ENCODE measurements around the gene PIK3R4. TPM values are rescaled to one million over a fixed set of nuclear protein-coding genes. Genes with fewer than 3 reads are reported as not detected.

PIK3R4 gene
- total RNA-seq, 1 donor from 2014 or later: 34.2 TPM

GRCh38 chr3:130644628-130645253 lies 101.9 kb downstream of the PIK3R4 start:
- TF ChIP-seq, protein P1, sequence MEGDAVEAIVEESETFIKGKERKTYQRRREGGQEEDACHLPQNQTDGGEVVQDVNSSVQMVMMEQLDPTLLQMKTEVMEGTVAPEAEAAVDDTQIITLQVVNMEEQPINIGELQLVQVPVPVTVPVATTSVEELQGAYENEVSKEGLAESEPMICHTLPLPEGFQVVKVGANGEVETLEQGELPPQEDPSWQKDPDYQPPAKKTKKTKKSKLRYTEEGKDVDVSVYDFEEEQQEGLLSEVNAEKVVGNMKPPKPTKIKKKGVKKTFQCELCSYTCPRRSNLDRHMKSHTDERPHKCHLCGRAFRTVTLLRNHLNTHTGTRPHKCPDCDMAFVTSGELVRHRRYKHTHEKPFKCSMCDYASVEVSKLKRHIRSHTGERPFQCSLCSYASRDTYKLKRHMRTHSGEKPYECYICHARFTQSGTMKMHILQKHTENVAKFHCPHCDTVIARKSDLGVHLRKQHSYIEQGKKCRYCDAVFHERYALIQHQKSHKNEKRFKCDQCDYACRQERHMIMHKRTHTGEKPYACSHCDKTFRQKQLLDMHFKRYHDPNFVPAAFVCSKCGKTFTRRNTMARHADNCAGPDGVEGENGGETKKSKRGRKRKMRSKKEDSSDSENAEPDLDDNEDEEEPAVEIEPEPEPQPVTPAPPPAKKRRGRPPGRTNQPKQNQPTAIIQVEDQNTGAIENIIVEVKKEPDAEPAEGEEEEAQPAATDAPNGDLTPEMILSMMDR (conservative IDR thresholded peaks at IDR 0.05): no peak
- H3K4me1 Mint-ChIP-seq: peaks cover 5% of the 10 kb centered on the region
- no peak overlapping the region for H3K4me3 Mint-ChIP-seq
- no peak for DNase-seq (ENCODE audit: low read depth, low spot score)
- no peaks in the 10 kb centered on the region for H3K27me3 Mint-ChIP-seq (ENCODE audit: low read depth)
- no peak overlapping the region for H3K27ac Mint-ChIP-seq (ENCODE audit: unreplicated experiment)
- H3K36me3 Mint-ChIP-seq (ENCODE audit: low read depth): no peaks in the 10 kb centered on the region
- no peaks in the 10 kb centered on the region for H3K9me3 Mint-ChIP-seq

DNA sequence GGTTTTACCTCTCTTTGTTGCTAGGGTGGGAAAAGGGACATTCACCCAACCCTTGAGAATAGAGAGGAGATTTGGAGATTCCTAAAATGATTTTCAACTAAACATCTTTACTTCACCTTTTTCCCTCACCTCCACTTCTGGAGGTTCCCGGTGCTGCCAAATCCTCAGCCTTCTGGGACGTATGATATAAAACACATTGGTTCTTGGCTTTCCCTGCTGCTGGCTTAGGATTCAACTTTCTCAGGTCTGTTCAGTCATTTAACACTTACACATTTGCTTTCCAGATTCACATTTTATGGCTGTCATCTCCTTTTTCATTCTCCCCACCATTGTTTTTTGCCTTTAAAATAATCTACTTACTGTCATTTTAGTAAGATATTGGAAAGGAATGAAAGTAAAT lies 106.6 kb downstream of the PIK3R4 start:
- Mint-ChIP-seq H3K9me3 (no peaks in the 10 kb centered on the region), H3K27me3 (ENCODE audit: low read depth) (peaks cover 19% of the 10 kb centered on the region), H3K4me3 (no peak overlapping the region), H3K36me3 (ENCODE audit: low read depth) (no peaks in the 10 kb centered on the region), H3K4me1 (peaks cover 5% of the 10 kb centered on the region), H3K27ac (ENCODE audit: unreplicated experiment) (no peak overlapping the region)
- DNase-seq (ENCODE audit: low read depth, low spot score): no peak
- TF ChIP-seq, protein P1 (conservative IDR thresholded peaks at IDR 0.05): no peak

GRCh38 chr3:130636480-130637234 lies 110.0 kb downstream of the PIK3R4 start:
- H3K36me3 Mint-ChIP-seq (ENCODE audit: low read depth): no peaks in the 10 kb centered on the region
- H3K9me3 Mint-ChIP-seq: no peaks in the 10 kb centered on the region
- no peak overlapping the region for H3K4me3 Mint-ChIP-seq

DNA sequence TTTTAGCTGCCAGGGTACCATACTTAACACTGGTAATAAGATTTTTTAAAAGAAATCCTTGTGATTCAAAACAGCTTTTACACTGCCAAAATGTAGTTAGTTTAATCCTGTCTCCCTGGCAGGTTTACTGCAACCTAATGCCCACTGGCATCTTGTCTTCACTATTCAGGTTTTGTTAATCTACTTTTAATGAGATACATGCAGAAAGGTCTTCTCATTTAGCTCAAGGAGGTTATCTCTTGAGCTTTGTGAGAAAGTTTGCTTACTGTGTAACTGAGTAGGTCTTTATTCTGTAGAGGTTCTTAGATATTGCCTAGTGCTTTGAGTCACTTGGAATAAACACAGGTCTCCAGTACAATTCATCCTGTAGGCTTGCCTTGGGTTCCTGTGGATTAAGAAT lies 110.7 kb downstream of the PIK3R4 start:
- peaks cover 19% of the 10 kb centered on the region for H3K27me3 Mint-ChIP-seq (ENCODE audit: low read depth)

More at GRCh38 chr3:130636480-130637234, 110.0 kb downstream of the PIK3R4 start:
- TF ChIP-seq, protein P1 (conservative IDR thresholded peaks at IDR 0.05): no peak
- Mint-ChIP-seq H3K27ac (ENCODE audit: unreplicated experiment) (no peak overlapping the region), H3K27me3 (ENCODE audit: low read depth) (peaks cover 19% of the 10 kb centered on the region), H3K4me1 (no peaks in the 10 kb centered on the region)
- DNase-seq (ENCODE audit: low read depth, low spot score): no peak

GRCh38 chr3:130635285-130635684 lies 111.3 kb downstream of the PIK3R4 start:
- no peak for DNase-seq (ENCODE audit: low read depth, low spot score)
- H3K36me3 Mint-ChIP-seq (ENCODE audit: low read depth): no peaks in the 10 kb centered on the region
- H3K27me3 Mint-ChIP-seq (ENCODE audit: low read depth): peaks cover 19% of the 10 kb centered on the region
- no peak overlapping the region for H3K4me3 Mint-ChIP-seq
- no peaks in the 10 kb centered on the region for H3K4me1 Mint-ChIP-seq
- TF ChIP-seq, protein P1 (conservative IDR thresholded peaks at IDR 0.05): no peak
- no peaks in the 10 kb centered on the region for H3K9me3 Mint-ChIP-seq
- H3K27ac Mint-ChIP-seq (ENCODE audit: unreplicated experiment): no peak overlapping the region

More for the DNA sequence above, 110.7 kb downstream of the PIK3R4 start:
- Mint-ChIP-seq H3K36me3 (ENCODE audit: low read depth) (no peaks in the 10 kb centered on the region), H3K27ac (ENCODE audit: unreplicated experiment) (no peak overlapping the region), H3K9me3 (no peaks in the 10 kb centered on the region), H3K4me3 (no peak overlapping the region), H3K4me1 (no peaks in the 10 kb centered on the region)
- no peak for DNase-seq (ENCODE audit: low read depth, low spot score)
- TF ChIP-seq, protein P1 (conservative IDR thresholded peaks at IDR 0.05): no peak

Other genes starting within 250 kb of the PIK3R4 start
- gene COL6A6, start 229.7 kb downstream of the PIK3R4 start, total RNA-seq: not detected in 2 replicates
- gene ATP2C1, start 147.3 kb upstream of the PIK3R4 start, total RNA-seq: 66.8 and 73.8 TPM in 2 replicates

Data from neural crest cell (in vitro differentiated cells).